ENCODE results near the gene C2CD2L. TPM values are rescaled to one million over a fixed set of nuclear protein-coding genes. Genes with fewer than 3 reads are reported as not detected.
A peak's percentile ranks its signal among the peaks of the same experiment; 100 is the strongest.

The C2CD2L gene
- polyA plus RNA-seq, 1 of the 3 experiments (the other 2 are of a cell fraction): 8.6 TPM

- H3K4me1 ChIP-seq (ENCODE audit: control insufficient read depth in 1 of 2, insufficient read depth in 2 of 2, low read depth in 1 of 2, low read length in 1 of 2): peaks cover 7 to 13% of the 10 kb centered on the region in 2 experiments; a peak in 2 of 4 replicates
- H3F3A ChIP-seq (replicated peaks; ENCODE audit: insufficient read depth): peaks cover 31% of the 10 kb centered on the region
- peaks cover 18% of the 10 kb centered on the region for H3K79me2 ChIP-seq (ENCODE audit: insufficient read depth)
- H3K36me3 ChIP-seq (replicated peaks in 1 of 2; ENCODE audit: control insufficient read depth in 1 of 2, insufficient read depth in 2 of 2, low read length in 1 of 2): peaks cover 10 to 34% of the 10 kb centered on the region in 2 experiments
- H3K9ac ChIP-seq: peak overlapping the region; percentile 82
- CTCF ChIA-PET: interaction anchor here (0.7 to 2.4 kb wide), 10 partner anchors 9 to 255 kb away, joined by 3 to 8 read pairs (median 4); partner anchors contain the start of gene C2CD2L
- peak; percentile 41 for DNase-seq
- H3K4me3 ChIP-seq (ENCODE audit: low read depth in 2 of 2, low read length in 1 of 2): peak overlapping the region; percentile 78 to 82
- H3K4me2 ChIP-seq: peak overlapping the region; percentile 93
- H4K20me1 ChIP-seq (ENCODE audit: insufficient read depth): no peaks in the 10 kb centered on the region
- H3K27me3 ChIP-seq (ENCODE audit: insufficient read depth): no peaks in the 10 kb centered on the region
- no peaks in the 10 kb centered on the region for H3K9me2 ChIP-seq
- POLR2A ChIA-PET: interaction anchor here (0.5 to 3.2 kb wide), 10 partner anchors 10 to 238 kb away, joined by 3 to 31 read pairs (median 5); partner anchors contain the start of genes C2CD2L, DPAGT1 and VPS11
- 18% methylated on average over 3 of the region's 13 CpGs for WGBS (ENCODE audit: low lambda C conversion rate)
- H3K27ac ChIP-seq (ENCODE audit: low read depth in 2 of 2, low read length in 1 of 2): peak overlapping the region; percentile 80 to 90; a peak in 3 of 4 replicates
- TF ChIP-seq, protein P1, sequence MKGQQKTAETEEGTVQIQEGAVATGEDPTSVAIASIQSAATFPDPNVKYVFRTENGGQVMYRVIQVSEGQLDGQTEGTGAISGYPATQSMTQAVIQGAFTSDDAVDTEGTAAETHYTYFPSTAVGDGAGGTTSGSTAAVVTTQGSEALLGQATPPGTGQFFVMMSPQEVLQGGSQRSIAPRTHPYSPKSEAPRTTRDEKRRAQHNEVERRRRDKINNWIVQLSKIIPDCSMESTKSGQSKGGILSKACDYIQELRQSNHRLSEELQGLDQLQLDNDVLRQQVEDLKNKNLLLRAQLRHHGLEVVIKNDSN (IDR thresholded peaks at IDR 0.05; ENCODE audit: borderline replicate concordance, low read depth): no peak
- no peak for TF ChIP-seq REST (IDR thresholded peaks at IDR 0.05; ENCODE audit: low read depth, low read length)
- TF ChIP-seq, protein P2, sequence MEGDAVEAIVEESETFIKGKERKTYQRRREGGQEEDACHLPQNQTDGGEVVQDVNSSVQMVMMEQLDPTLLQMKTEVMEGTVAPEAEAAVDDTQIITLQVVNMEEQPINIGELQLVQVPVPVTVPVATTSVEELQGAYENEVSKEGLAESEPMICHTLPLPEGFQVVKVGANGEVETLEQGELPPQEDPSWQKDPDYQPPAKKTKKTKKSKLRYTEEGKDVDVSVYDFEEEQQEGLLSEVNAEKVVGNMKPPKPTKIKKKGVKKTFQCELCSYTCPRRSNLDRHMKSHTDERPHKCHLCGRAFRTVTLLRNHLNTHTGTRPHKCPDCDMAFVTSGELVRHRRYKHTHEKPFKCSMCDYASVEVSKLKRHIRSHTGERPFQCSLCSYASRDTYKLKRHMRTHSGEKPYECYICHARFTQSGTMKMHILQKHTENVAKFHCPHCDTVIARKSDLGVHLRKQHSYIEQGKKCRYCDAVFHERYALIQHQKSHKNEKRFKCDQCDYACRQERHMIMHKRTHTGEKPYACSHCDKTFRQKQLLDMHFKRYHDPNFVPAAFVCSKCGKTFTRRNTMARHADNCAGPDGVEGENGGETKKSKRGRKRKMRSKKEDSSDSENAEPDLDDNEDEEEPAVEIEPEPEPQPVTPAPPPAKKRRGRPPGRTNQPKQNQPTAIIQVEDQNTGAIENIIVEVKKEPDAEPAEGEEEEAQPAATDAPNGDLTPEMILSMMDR (IDR thresholded peaks at IDR 0.05): no peak
- no peak for TF ChIP-seq IRF3 (IDR thresholded peaks at IDR 0.05; ENCODE audit: low read depth, low read length)
- no peak for TF ChIP-seq GATA2 (CRISPR knock-in tag; IDR thresholded peaks at IDR 0.05)
- TF ChIP-seq SIN3A (IDR thresholded peaks at IDR 0.05; ENCODE audit: borderline replicate concordance, low read depth, low read length): no peak
- no peak for TF ChIP-seq FOXM1 (IDR thresholded peaks at IDR 0.05; ENCODE audit: low read depth)
- no peak for TF ChIP-seq NFIC (IDR thresholded peaks at IDR 0.05; ENCODE audit: borderline replicate concordance)
- TF ChIP-seq JUND (IDR thresholded peaks at IDR 0.05): no peak
- H3K9me3 ChIP-seq: no peaks in the 10 kb centered on the region
- peak overlapping the region; percentile 50 for H2AFZ ChIP-seq (ENCODE audit: low read depth)
Measured at GRCh38 chr11:119085437-119085847, 21.7 kb upstream of the C2CD2L start.

Data from SK-N-SH (cell line).